Forelimb muscle (tissue), 1 donor: ENCODE measurements around the gene TSPAN19. TPM values are rescaled to one million over a fixed set of nuclear protein-coding genes. Genes with fewer than 3 reads are reported as not detected.

Experiments
- DNase-seq: peaks from one replicate; pipeline ENCODE4 v3.0.0-alpha.2; 2013; ENCODE audit warnings: low read depth
- polyA plus RNA-seq: library from polyadenylated mRNA; unstranded; fragments of 120-200 nt; gene quantifications from one replicate; pipeline ENCODE4 v1.2.1, GENCODE V29; 2013; ENCODE audit not compliant: insufficient read length

TSPAN19 gene
- polyA plus RNA-seq, 1 donor = 0.28 TPM

- no peak for DNase-seq
Measured at GRCh38 chr12:85000729-85001128, 35.3 kb downstream of the TSPAN19 start.

DNA sequence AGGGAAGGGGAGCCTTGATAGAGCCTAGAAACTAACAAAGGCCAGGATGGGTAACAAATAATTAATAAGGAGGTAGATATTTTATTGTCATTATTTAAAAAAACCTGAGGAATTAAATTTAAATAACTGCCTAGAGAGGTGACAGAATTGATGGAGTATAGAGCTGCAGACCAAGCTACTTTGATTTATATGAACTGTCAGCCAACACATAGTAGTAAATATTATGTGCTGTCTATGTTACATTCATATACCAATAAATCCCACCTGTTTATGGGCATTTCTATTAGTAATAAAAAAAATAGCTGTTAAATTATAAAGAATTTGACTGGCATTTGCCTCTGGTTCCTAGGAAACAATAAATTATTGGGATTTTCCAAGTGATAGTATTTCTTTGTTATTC lies 37.7 kb downstream of the TSPAN19 start:
- DNase-seq = no peak

DNA sequence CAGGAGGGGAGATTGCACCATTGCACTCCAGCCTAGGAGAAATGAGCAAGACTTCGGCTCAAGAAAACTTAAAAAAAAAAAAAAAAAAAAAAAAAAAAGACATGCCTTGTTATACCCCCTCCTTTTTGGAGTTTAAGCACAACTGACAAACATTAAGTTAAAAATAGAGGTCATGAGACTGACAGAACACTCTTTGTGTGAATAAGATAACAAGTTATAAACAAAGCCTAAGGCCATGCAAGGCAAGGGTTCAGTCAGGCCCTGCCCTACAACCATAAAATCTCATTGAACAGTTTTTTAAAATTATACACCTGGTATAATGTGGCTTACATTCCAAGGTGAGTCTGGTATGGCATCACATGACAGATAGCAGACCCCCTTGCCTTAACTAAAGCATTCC lies 39.3 kb downstream of the TSPAN19 start:
- DNase-seq = no peak

GRCh38 chr12:84995641-84996040 lies 40.4 kb downstream of the TSPAN19 start:
- DNase-seq = no peak

GRCh38 chr12:84994426-84994825 lies 41.7 kb downstream of the TSPAN19 start:
- no peak for DNase-seq

- DNase-seq = peak; percentile 6
Measured at GRCh38 chr12:84986586-84986985, 49.5 kb downstream of the TSPAN19 start.

DNA sequence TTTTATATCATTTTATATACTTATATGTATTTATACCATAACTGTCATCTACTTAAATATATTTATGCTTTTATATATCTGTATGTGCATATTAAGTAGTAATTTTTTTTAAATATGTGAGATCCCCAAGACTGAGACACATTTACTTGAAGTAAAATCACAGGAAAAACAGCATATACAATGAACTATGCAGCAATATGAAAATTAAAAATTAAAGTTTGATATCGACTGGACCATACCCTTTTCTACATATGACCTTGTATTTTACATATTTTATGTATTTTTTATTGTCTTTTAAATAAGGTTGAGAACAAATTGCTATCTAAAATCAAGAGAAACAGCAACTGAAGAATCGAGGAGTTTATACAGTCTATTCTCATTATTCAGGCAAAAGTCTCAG lies 50.0 kb downstream of the TSPAN19 start:
- no peak for DNase-seq

DNA sequence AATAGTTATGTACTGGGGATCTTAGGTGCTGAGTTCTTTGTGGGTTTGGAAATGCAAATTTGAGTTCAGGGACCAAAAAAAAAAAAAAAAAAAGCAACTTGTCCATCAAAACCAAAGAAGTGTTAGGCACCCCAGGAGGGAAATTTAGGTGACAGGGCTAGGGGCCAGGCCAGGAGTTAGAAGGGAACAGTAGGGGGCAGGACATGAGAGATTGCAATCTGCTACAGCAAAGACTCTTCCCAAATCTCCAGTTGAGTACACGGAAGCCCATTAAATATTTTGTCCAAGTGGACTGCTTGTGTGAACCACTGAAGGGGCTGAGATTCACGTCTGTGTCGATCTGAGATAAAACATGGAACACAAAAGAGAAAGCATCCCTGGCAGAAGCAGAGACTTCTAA lies 52.8 kb downstream of the TSPAN19 start:
- no peak for DNase-seq

GRCh38 chr12:84982888-84983287 lies 53.2 kb downstream of the TSPAN19 start:
- DNase-seq = no peak

DNA sequence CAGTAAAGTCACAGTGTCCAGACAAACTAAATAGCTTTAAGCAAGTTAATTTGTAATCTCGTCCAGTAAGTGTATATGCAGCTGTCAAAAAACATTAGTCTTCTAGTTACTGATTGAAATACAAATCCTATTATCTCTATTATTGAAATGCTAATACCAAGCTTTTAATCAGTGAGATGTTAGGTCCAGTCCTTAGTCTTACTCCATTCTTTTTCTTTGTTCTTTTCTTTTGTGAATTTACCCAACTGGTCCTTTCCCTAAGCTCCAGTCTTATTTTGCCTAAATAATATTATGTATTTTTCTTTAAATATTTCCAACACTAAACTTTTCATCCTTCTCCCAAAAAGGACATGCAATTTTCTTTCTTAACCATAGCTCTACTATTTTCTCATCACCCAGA lies 57.2 kb downstream of the TSPAN19 start:
- no peak for DNase-seq

DNA sequence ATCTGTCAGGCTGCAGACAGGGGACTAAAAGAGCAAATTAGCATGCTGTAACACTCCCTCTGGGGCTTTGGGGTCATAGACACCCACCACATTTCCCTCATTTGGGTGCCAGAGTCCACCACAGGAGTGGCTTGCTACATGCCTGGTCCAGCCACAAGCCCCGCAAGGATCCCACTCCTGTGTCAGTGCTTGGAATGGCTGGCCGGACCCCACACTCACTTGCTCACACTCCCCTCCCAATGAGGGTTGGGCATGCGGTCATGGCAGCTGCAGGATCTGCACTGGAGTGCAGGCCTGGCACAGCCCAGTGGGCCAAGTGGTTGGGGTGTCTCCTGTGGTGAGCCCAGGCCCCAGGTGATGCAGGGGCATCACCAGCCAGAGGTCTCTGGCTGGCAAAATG lies 59.9 kb downstream of the TSPAN19 start:
- DNase-seq = no peak

DNA sequence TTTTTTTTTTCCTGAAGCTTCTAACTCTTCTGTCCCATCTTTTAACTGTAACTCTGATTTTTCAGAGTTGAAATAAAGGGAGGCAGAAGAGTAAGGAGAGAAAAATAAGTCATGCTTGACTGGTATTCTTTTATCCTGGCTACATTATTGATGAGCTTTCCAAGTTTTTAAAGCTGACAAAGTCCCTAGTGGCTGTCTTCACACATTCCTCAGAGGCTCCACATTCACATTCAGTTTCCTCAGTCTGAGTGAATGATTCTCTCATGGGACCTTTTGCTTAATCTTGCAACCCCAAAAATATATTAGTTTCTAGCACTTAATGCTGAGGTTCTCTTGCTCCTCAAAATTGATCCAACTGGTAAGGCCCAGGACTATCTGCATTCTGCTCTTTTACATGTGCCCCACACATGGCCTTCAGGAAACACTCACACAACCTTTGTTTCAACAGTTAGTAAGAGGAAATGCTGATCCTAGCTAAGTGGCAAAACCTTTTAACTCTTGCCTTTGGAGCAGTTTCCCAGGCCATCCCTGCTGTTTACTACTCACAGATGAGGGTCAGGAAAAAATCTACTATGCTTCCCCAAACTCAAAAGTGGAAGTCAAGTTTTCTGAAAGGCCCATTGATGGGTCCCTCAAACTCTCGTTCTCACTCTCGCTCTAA lies 61.8 kb downstream of the TSPAN19 start:
- DNase-seq = no peak

DNA sequence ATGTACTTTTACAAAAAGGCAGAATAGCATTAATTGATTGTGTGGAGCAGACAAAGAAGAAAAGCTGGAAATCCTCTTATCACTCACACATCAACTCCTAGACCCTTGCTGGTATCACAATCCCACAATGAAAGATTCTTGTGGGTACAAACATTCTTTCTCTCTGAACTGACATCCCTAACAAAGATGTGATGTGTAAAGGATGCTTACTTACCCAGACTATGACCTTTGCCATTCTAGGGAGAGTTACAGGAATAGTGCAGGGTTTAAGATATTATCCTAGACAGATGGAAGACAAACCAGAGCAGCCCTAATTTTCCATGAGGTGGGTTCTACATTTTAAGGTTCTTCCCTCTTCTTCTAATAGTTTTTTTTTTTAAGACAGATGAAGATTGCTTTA lies 63.1 kb downstream of the TSPAN19 start:
- DNase-seq = no peak

- DNase-seq = no peak
Measured at GRCh38 chr12:84969226-84969625, 66.9 kb downstream of the TSPAN19 start.

Other genes with a start within 250 kb of the TSPAN19 start
- 2.9 TPM for gene SLC6A15, start 123.5 kb downstream of the TSPAN19 start, polyA plus RNA-seq
- 0.63 TPM for gene LRRIQ1, start 74 bp upstream of the TSPAN19 start, polyA plus RNA-seq
- not detected for gene ALX1, start 243.9 kb upstream of the TSPAN19 start, polyA plus RNA-seq